ENCODE data around the gene WWOX. TPM values are rescaled to one million over a fixed set of nuclear protein-coding genes. Genes with fewer than 3 reads are reported as not detected.

Gene WWOX
- total RNA-seq, 1 donor from 2014 or later = 43.2 TPM

- Mint-ChIP-seq H3K27me3 (no peaks in the 10 kb centered on the region), H3K27ac (no peak overlapping the region), H3K4me3 (ENCODE audit: low read depth) (no peak overlapping the region), H3K36me3 (ENCODE audit: insufficient read depth) (no peaks in the 10 kb centered on the region), H3K4me1 (ENCODE audit: low read depth) (no peaks in the 10 kb centered on the region), H3K9me3 (ENCODE audit: low read depth) (no peaks in the 10 kb centered on the region)
- TF ChIP-seq CTCF (IDR thresholded peaks at IDR 0.05; ENCODE audit: unreplicated experiment) = no peak
- no peak for DNase-seq (ENCODE audit: low spot score, unreplicated experiment)
These were observed 443.0 kb downstream of the WWOX start for GRCh38 chr16:78542419-78542818.

GRCh38 chr16:78543023-78543422, 443.6 kb downstream of the WWOX start:
- Mint-ChIP-seq H3K9me3 (ENCODE audit: low read depth) (no peaks in the 10 kb centered on the region), H3K4me3 (ENCODE audit: low read depth) (no peak overlapping the region), H3K27me3 (no peaks in the 10 kb centered on the region), H3K27ac (no peak overlapping the region), H3K4me1 (ENCODE audit: low read depth) (no peaks in the 10 kb centered on the region), H3K36me3 (ENCODE audit: insufficient read depth) (no peaks in the 10 kb centered on the region)
- no peak for TF ChIP-seq CTCF (IDR thresholded peaks at IDR 0.05; ENCODE audit: unreplicated experiment)
- DNase-seq (ENCODE audit: low spot score, unreplicated experiment) = no peak

- no peak for DNase-seq (ENCODE audit: low spot score, unreplicated experiment)
- no peak for TF ChIP-seq CTCF (IDR thresholded peaks at IDR 0.05; ENCODE audit: unreplicated experiment)
- peaks cover 5% of the 10 kb centered on the region for H3K4me1 Mint-ChIP-seq (ENCODE audit: low read depth)
- no peaks in the 10 kb centered on the region for H3K36me3 Mint-ChIP-seq (ENCODE audit: insufficient read depth)
- no peak overlapping the region for H3K4me3 Mint-ChIP-seq (ENCODE audit: low read depth)
- no peak overlapping the region for H3K27ac Mint-ChIP-seq
- H3K9me3 Mint-ChIP-seq (ENCODE audit: low read depth) = no peaks in the 10 kb centered on the region
- peaks cover 21% of the 10 kb centered on the region for H3K27me3 Mint-ChIP-seq
These were observed 449.9 kb downstream of the WWOX start for GRCh38 chr16:78549366-78549765.

- Mint-ChIP-seq H3K9me3 (ENCODE audit: low read depth) (no peaks in the 10 kb centered on the region), H3K4me1 (ENCODE audit: low read depth) (peaks cover 5% of the 10 kb centered on the region), H3K27me3 (peaks cover 21% of the 10 kb centered on the region), H3K36me3 (ENCODE audit: insufficient read depth) (no peaks in the 10 kb centered on the region), H3K4me3 (ENCODE audit: low read depth) (peak overlapping the region; percentile 17), H3K27ac (no peak overlapping the region)
- DNase-seq (ENCODE audit: low spot score, unreplicated experiment) = no peak
- TF ChIP-seq CTCF (IDR thresholded peaks at IDR 0.05; ENCODE audit: unreplicated experiment) = no peak
These were observed 452.1 kb downstream of the WWOX start for GRCh38 chr16:78551487-78552085.

GRCh38 chr16:78552106-78552675, 452.7 kb downstream of the WWOX start:
- no peak overlapping the region for H3K27ac Mint-ChIP-seq
- no peak for TF ChIP-seq CTCF (IDR thresholded peaks at IDR 0.05; ENCODE audit: unreplicated experiment)
- H3K4me3 Mint-ChIP-seq (ENCODE audit: low read depth) = no peak overlapping the region
- H3K9me3 Mint-ChIP-seq (ENCODE audit: low read depth) = no peaks in the 10 kb centered on the region
- H3K27me3 Mint-ChIP-seq = peaks cover 21% of the 10 kb centered on the region
- no peaks in the 10 kb centered on the region for H3K36me3 Mint-ChIP-seq (ENCODE audit: insufficient read depth)
- DNase-seq (ENCODE audit: low spot score, unreplicated experiment) = no peak
- H3K4me1 Mint-ChIP-seq (ENCODE audit: low read depth) = peaks cover 5% of the 10 kb centered on the region
